ENCODE data around the gene PNMA6E. TPM values are rescaled to one million over a fixed set of nuclear protein-coding genes. Genes with fewer than 3 reads are reported as not detected.
"Not testable (repeated sequence)": the region's sequence is repeated elsewhere in the genome, so short reads cannot be mapped to it uniquely, and the experiment has no call there.

PNMA6E gene
- polyA plus RNA-seq, 1 donor from 2014 or later, result not detected

GRCh38 chrX:153406011-153406410 is 4.9 kb upstream of the PNMA6E start:
- no peak overlapping the region for H3K27ac ChIP-seq (ENCODE audit: low read length)
- H3F3A ChIP-seq (ENCODE audit: insufficient read depth, low read length, poor library complexity, severe bottlenecking), result no peaks in the 10 kb centered on the region
- no peaks in the 10 kb centered on the region for H3K36me3 ChIP-seq (ENCODE audit: insufficient read depth, low read length)
- H3K4me2 ChIP-seq (ENCODE audit: low read length), result no peak overlapping the region
- H3K27me3 ChIP-seq (ENCODE audit: insufficient read depth, low read depth, low read length), result no peaks in the 10 kb centered on the region
- H3K9me2 ChIP-seq (ENCODE audit: insufficient read depth, low read length), result no peaks in the 10 kb centered on the region
- TF ChIP-seq SMC3 (conservative IDR thresholded peaks at IDR 0.05; ENCODE audit: poor library complexity), result no peak
- no peak for TF ChIP-seq EP300 (conservative IDR thresholded peaks at IDR 0.05; ENCODE audit: poor library complexity, severe bottlenecking)
- no peak for TF ChIP-seq EZH2 (IDR thresholded peaks at IDR 0.05; ENCODE audit: borderline replicate concordance, insufficient read depth, low read length, poor library complexity, severe bottlenecking)
- no peak for TF ChIP-seq REST (IDR thresholded peaks at IDR 0.05; ENCODE audit: borderline replicate concordance)
- no peak for TF ChIP-seq RAD21 (conservative IDR thresholded peaks at IDR 0.05)
- TF ChIP-seq TAF1 (IDR thresholded peaks at IDR 0.05; ENCODE audit: low read depth), result no peak
- no peak for TF ChIP-seq CTCF (IDR thresholded peaks at IDR 0.05; ENCODE audit: poor library complexity, severe bottlenecking)
- no peak for TF ChIP-seq POLR2AphosphoS5 (IDR thresholded peaks at IDR 0.05)
- TF ChIP-seq MXI1 (conservative IDR thresholded peaks at IDR 0.05; ENCODE audit: poor library complexity, severe bottlenecking), result no peak
- H2AFZ ChIP-seq (ENCODE audit: low read depth, low read length), result no peak overlapping the region
- H4K20me1 ChIP-seq (ENCODE audit: insufficient read depth), result no peaks in the 10 kb centered on the region
- no peaks in the 10 kb centered on the region for H3K9me3 ChIP-seq (ENCODE audit: low read length)
- H3K79me2 ChIP-seq (replicated peaks; ENCODE audit: insufficient read depth, low read length), result no peaks in the 10 kb centered on the region
- no peak overlapping the region for H3K9ac ChIP-seq (ENCODE audit: low read length)
- no peak overlapping the region for H3K4me3 ChIP-seq (ENCODE audit: low read length)

DNA sequence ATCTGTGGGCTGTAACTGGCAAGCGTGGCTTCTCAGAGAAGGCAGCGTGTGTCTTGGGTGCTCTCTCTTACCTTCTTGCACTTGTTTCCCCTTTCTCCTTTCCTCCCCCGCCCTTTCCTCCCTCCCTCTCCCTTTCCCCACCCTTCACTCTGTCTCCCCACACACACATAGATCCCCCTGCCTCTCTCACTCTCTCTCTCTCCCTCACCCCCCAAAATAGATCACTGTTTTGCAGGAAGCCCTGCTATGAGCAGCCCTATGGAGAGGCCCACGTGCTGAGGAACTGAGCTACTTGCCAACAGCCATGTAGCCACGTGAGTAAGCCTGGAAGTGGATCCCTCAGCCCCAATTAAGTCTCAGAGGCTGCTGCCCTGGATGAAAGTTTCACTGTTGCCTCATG is 4.3 kb upstream of the PNMA6E start:
- Histone ChIP-seq H3K4me2 (ENCODE audit: low read length) (no peak overlapping the region), H4K20me1 (ENCODE audit: insufficient read depth) (no peaks in the 10 kb centered on the region), H3K27me3 (ENCODE audit: insufficient read depth, low read depth, low read length) (no peaks in the 10 kb centered on the region), H3K9me2 (ENCODE audit: insufficient read depth, low read length) (no peaks in the 10 kb centered on the region), H3K27ac (ENCODE audit: low read length) (no peak overlapping the region), H3K9me3 (ENCODE audit: low read length) (no peaks in the 10 kb centered on the region), H3K4me3 (ENCODE audit: low read length) (no peak overlapping the region), H3F3A (ENCODE audit: insufficient read depth, low read length, poor library complexity, severe bottlenecking) (no peaks in the 10 kb centered on the region), H3K36me3 (ENCODE audit: insufficient read depth, low read length) (no peaks in the 10 kb centered on the region), H2AFZ (ENCODE audit: low read depth, low read length) (no peak overlapping the region), H3K9ac (ENCODE audit: low read length) (no peak overlapping the region), H3K79me2 (replicated peaks; ENCODE audit: insufficient read depth, low read length) (no peaks in the 10 kb centered on the region)
- TF ChIP-seq EP300 (conservative IDR thresholded peaks at IDR 0.05; ENCODE audit: poor library complexity, severe bottlenecking), result no peak
- TF ChIP-seq TAF1 (IDR thresholded peaks at IDR 0.05; ENCODE audit: low read depth), result no peak
- no peak for TF ChIP-seq MXI1 (conservative IDR thresholded peaks at IDR 0.05; ENCODE audit: poor library complexity, severe bottlenecking)
- no peak for TF ChIP-seq RAD21 (conservative IDR thresholded peaks at IDR 0.05)
- TF ChIP-seq SMC3 (conservative IDR thresholded peaks at IDR 0.05; ENCODE audit: poor library complexity), result no peak
- TF ChIP-seq POLR2AphosphoS5 (IDR thresholded peaks at IDR 0.05), result no peak
- TF ChIP-seq CTCF (IDR thresholded peaks at IDR 0.05; ENCODE audit: poor library complexity, severe bottlenecking), result no peak
- TF ChIP-seq EZH2 (IDR thresholded peaks at IDR 0.05; ENCODE audit: borderline replicate concordance, insufficient read depth, low read length, poor library complexity, severe bottlenecking), result no peak

GRCh38 chrX:153404333-153404732 is 3.2 kb upstream of the PNMA6E start:
- H3K9ac ChIP-seq (ENCODE audit: low read length); H3K79me2 ChIP-seq (replicated peaks; ENCODE audit: insufficient read depth, low read length); H3K36me3 ChIP-seq (ENCODE audit: insufficient read depth, low read length); H3K27ac ChIP-seq (ENCODE audit: low read length); H3K27me3 ChIP-seq (ENCODE audit: insufficient read depth, low read depth, low read length); H4K20me1 ChIP-seq (ENCODE audit: insufficient read depth); H3K9me2 ChIP-seq (ENCODE audit: insufficient read depth, low read length); H2AFZ ChIP-seq (ENCODE audit: low read depth, low read length); H3K9me3 ChIP-seq (ENCODE audit: low read length); H3F3A ChIP-seq (ENCODE audit: insufficient read depth, low read length, poor library complexity, severe bottlenecking); H3K4me2 ChIP-seq (ENCODE audit: low read length); H3K4me3 ChIP-seq (ENCODE audit: low read length): not testable (repeated sequence)
